ENCODE results near the gene NEK2.

- no peak for TF ChIP-seq CTCF (conservative IDR thresholded peaks at IDR 0.05 in 1 of 2, IDR thresholded peaks at IDR 0.05 in 1 of 2; ENCODE audit: extremely low read depth in 1 of 2, insufficient read depth in 1 of 2, low read depth in 1 of 2, low read length in 2 of 2)
- no peak for TF ChIP-seq EZH2 (IDR thresholded peaks at IDR 0.05; ENCODE audit: borderline replicate concordance, low read length)
These were observed 38.4 kb downstream of the NEK2 start for GRCh38 chr1:211637066-211637465.
